ENCODE results near the gene BRIP1. TPM values are rescaled to one million over a fixed set of nuclear protein-coding genes. Genes with fewer than 3 reads are reported as not detected.

BRIP1 gene
- total RNA-seq, 1 donor from 2014 or later: 4.3 TPM

GRCh38 chr17:61814485-61814884 lies 48.8 kb downstream of the BRIP1 start:
- H3K27ac Mint-ChIP-seq (ENCODE audit: unreplicated experiment): no peak overlapping the region
- peaks cover 2% of the 10 kb centered on the region for H3K36me3 Mint-ChIP-seq (ENCODE audit: low read depth)
- no peaks in the 10 kb centered on the region for H3K27me3 Mint-ChIP-seq (ENCODE audit: low read depth)
- no peak for TF ChIP-seq CTCF (IDR thresholded peaks at IDR 0.05)
- no peak for DNase-seq (ENCODE audit: low spot score)
- H3K9me3 Mint-ChIP-seq (ENCODE audit: low read depth): no peaks in the 10 kb centered on the region
- H3K4me3 Mint-ChIP-seq (ENCODE audit: unreplicated experiment): no peak overlapping the region
- H3K4me1 Mint-ChIP-seq (ENCODE audit: low read depth): peaks cover 25% of the 10 kb centered on the region

GRCh38 chr17:61813211-61813610 lies 50.1 kb downstream of the BRIP1 start:
- H3K36me3 Mint-ChIP-seq (ENCODE audit: low read depth): peaks cover 2% of the 10 kb centered on the region
- peaks cover 26% of the 10 kb centered on the region for H3K4me1 Mint-ChIP-seq (ENCODE audit: low read depth)
- no peaks in the 10 kb centered on the region for H3K27me3 Mint-ChIP-seq (ENCODE audit: low read depth)
- H3K9me3 Mint-ChIP-seq (ENCODE audit: low read depth): no peaks in the 10 kb centered on the region
- no peak for DNase-seq (ENCODE audit: low spot score)
- TF ChIP-seq CTCF (IDR thresholded peaks at IDR 0.05): no peak
- H3K27ac Mint-ChIP-seq (ENCODE audit: unreplicated experiment): no peak overlapping the region
- no peak overlapping the region for H3K4me3 Mint-ChIP-seq (ENCODE audit: unreplicated experiment)

- no peak for DNase-seq (ENCODE audit: low spot score)
- H3K4me3 Mint-ChIP-seq (ENCODE audit: unreplicated experiment): no peak overlapping the region
- H3K4me1 Mint-ChIP-seq (ENCODE audit: low read depth): peaks cover 26% of the 10 kb centered on the region
- no peak overlapping the region for H3K27ac Mint-ChIP-seq (ENCODE audit: unreplicated experiment)
- no peak for TF ChIP-seq CTCF (IDR thresholded peaks at IDR 0.05)
- no peaks in the 10 kb centered on the region for H3K27me3 Mint-ChIP-seq (ENCODE audit: low read depth)
- peaks cover 2% of the 10 kb centered on the region for H3K36me3 Mint-ChIP-seq (ENCODE audit: low read depth)
- no peaks in the 10 kb centered on the region for H3K9me3 Mint-ChIP-seq (ENCODE audit: low read depth)
These were observed 50.6 kb downstream of the BRIP1 start for GRCh38 chr17:61812747-61813146.

- Mint-ChIP-seq H3K4me1 (ENCODE audit: low read depth) (peaks cover 43% of the 10 kb centered on the region), H3K9me3 (ENCODE audit: low read depth) (no peaks in the 10 kb centered on the region), H3K27ac (ENCODE audit: unreplicated experiment) (peak overlapping the region; percentile 78), H3K4me3 (ENCODE audit: unreplicated experiment) (no peak overlapping the region), H3K36me3 (ENCODE audit: low read depth) (peaks cover 2% of the 10 kb centered on the region), H3K27me3 (ENCODE audit: low read depth) (no peaks in the 10 kb centered on the region)
- no peak for TF ChIP-seq CTCF (IDR thresholded peaks at IDR 0.05)
- DNase-seq (ENCODE audit: low spot score): no peak
These were observed 53.4 kb downstream of the BRIP1 start for GRCh38 chr17:61809816-61810392.

GRCh38 chr17:61808442-61808841 lies 54.9 kb downstream of the BRIP1 start:
- Mint-ChIP-seq H3K27ac (ENCODE audit: unreplicated experiment) (peak overlapping the region; percentile 59), H3K4me3 (ENCODE audit: unreplicated experiment) (no peak overlapping the region), H3K36me3 (ENCODE audit: low read depth) (peaks cover 2% of the 10 kb centered on the region), H3K4me1 (ENCODE audit: low read depth) (peaks cover 41% of the 10 kb centered on the region), H3K9me3 (ENCODE audit: low read depth) (no peaks in the 10 kb centered on the region), H3K27me3 (ENCODE audit: low read depth) (no peaks in the 10 kb centered on the region)
- no peak for TF ChIP-seq CTCF (IDR thresholded peaks at IDR 0.05)
- DNase-seq (ENCODE audit: low spot score): no peak
